Large intestine (tissue), 3 donors: ENCODE measurements around the gene ETV3L. TPM values are rescaled to one million over a fixed set of nuclear protein-coding genes. Genes with fewer than 3 reads are reported as not detected.
"Not testable (repeated sequence)": the region's sequence is repeated elsewhere in the genome, so short reads cannot be mapped to it uniquely, and the experiment has no call there.

Experiments
- DNase-seq, 2 donors: peaks; one replicate each; pipeline versions ENCODE4 v3.0.0 to v3.0.0-alpha.2; 2013
- H3K27ac ChIP-seq: one replicate; pipeline ENCODE4 v1.5.1; 2013; ENCODE audit warnings: low read length
- H3K27me3 ChIP-seq: 2 replicates; pipeline ENCODE4 v1.6.1; 2013; ENCODE audit warnings: low read length; ENCODE audit not compliant: control insufficient read depth, insufficient read depth
- H3K36me3 ChIP-seq: 2 replicates; pipeline ENCODE4 v1.6.1; 2013; ENCODE audit warnings: low read length; ENCODE audit not compliant: control insufficient read depth, insufficient read depth
- H3K4me1 ChIP-seq: one replicate; pipeline ENCODE4 v1.6.1; 2013; ENCODE audit warnings: low read length; ENCODE audit not compliant: control insufficient read depth, insufficient read depth
- H3K4me3 ChIP-seq: one replicate; pipeline ENCODE4 v1.5.1; 2013; ENCODE audit warnings: low read length
- H3K9me3 ChIP-seq: one replicate; pipeline ENCODE4 v1.6.1; 2013; ENCODE audit warnings: mild to moderate bottlenecking, low read depth, low read length, moderate library complexity; ENCODE audit not compliant: control insufficient read depth
- WGBS: methylation state at CpG from one replicate; pipeline ENCODE4 v1.1.5; 2013; ENCODE audit warnings: low lambda C conversion rate; ENCODE audit not compliant: insufficient coverage; 5-methylcytosine and 5-hydroxymethylcytosine counted together
- polyA plus RNA-seq: library from polyadenylated mRNA; unstranded; fragments of 120-200 nt; gene quantifications from one replicate; pipeline ENCODE4 v1.2.1, GENCODE V29; 2013

The ETV3L gene
- polyA plus RNA-seq, 1 donor: not detected

DNA sequence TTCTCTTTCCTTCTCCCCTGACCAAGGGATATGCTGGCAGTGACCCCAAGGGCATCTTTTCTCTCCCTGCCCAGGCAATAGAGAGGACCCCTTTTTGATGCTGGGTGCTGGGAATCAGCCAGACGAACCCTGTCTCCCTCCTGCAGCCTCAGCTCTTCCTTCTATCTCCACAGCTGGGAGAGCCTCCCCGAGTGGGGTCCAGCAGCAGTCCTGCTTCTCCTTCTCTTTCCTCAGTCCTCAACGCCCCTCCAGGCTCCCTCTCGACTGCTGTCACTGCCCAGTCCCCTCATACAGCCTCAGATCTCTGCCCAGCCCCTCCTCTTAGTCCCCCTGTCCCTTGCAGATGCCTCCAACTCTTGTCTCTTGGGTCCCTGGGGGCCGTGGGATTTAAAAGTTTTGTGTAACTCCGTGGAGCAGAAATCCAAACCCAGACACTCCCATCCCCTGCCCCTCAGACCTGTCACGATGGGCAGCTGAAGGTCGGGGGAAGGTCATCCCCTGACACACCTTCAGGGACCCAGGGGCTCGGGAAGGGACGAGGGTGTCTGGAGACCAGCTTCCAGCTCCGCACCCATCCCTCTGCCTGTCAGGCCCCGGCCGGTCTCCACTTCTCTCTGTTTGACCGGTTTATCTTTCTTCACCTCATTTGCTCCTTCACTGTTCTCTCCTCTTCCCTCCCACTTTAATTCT is 5.8 kb upstream of the ETV3L start:
- 51% methylated on average over 4 of the region's 14 CpGs for WGBS
- no peaks in the 10 kb centered on the region for H3K36me3 ChIP-seq
- no peak overlapping the region for H3K4me3 ChIP-seq
- H3K27me3 ChIP-seq: peaks cover 66% of the 10 kb centered on the region
- no peak for DNase-seq
- no peaks in the 10 kb centered on the region for H3K4me1 ChIP-seq
- H3K27ac ChIP-seq: no peak overlapping the region
- no peaks in the 10 kb centered on the region for H3K9me3 ChIP-seq

DNA sequence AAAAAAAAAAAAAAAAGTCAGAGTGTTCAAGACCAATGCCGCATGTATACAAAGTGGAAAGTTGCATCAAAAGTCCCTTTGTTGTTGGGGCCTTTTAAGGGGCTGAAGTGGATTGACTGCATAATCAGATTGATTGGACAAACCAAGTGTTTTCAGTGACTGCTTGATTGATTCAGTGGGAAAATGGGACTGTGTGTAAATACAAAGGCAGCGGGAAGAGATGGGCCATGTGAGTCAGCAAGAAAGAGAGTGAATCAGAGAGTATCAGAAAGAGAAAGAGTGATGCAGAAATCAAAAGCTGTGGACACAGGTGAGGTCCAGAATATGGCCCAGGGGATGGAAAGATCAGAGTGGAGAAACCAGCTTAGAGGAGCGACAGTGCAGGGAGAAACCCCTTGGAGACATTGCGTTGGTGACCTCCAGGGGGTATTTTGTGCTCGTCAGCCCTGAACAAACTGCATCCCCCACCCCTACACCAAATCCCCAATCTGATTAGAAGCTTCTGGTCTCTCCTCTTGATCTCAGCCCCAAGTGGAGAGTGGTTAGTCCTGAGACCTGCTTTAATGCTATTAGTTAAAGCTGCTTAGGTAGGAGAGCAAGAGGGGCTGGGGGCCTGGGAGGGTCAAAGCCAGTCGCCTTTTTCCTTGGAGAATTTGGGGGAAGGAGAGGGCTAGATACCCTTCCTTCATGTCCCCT is 5.1 kb upstream of the ETV3L start:
- H3K36me3 ChIP-seq: no peaks in the 10 kb centered on the region
- 33% methylated on average over 1 of the region's 6 CpGs for WGBS
- DNase-seq: no peak
- no peak overlapping the region for H3K27ac ChIP-seq
- H3K27me3 ChIP-seq: peaks cover 59% of the 10 kb centered on the region
- H3K4me3 ChIP-seq: no peak overlapping the region
- H3K9me3 ChIP-seq: no peaks in the 10 kb centered on the region
- H3K4me1 ChIP-seq: no peaks in the 10 kb centered on the region

DNA sequence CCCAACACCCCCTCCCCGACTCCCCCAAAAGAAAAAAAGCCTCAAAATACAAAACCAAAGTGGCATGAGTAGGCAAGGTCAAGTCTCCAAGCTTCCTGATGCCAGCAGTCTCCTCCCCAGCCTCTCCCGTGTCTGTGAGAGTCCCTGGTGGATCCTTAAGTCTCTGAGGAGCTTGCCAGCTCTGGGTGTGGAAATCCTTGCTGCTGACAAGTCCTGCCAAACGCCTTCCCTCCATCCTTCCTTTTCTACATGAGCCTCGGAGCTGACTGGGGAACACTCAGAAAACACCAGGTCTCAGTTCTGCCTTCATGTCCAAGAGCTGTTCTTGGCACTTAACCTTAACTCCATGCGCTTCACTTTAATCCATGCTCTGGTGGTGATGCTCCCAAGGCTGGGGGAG is 3.7 kb upstream of the ETV3L start:
- no peak overlapping the region for H3K27ac ChIP-seq
- DNase-seq: no peak
- H3K27me3 ChIP-seq: peaks cover 46% of the 10 kb centered on the region
- H3K4me1 ChIP-seq: no peaks in the 10 kb centered on the region
- no peak overlapping the region for H3K4me3 ChIP-seq
- H3K36me3 ChIP-seq: no peaks in the 10 kb centered on the region
- 100% methylated on average over 1 of the region's 5 CpGs for WGBS
- H3K9me3 ChIP-seq: no peaks in the 10 kb centered on the region

DNA sequence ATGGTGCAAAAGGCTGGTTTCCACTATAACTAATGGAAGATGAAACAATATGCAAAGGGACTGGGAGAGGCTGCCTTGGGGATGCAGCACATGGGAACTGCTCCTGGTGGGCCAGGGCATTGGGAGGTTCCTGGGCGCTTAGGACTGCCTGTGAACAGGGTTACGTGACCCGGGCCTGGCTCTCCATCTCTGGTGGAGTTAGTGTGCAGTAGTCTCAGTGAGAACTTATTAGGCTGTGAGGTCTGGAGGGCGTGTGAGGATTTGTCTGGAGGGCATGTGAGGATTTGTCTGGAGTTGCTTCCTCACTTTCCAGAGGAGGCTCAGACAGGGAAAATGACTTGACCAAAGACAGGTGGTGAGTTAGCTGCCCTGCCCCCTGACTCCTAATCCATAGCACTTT is 1.5 kb upstream of the ETV3L start:
- no peaks in the 10 kb centered on the region for H3K36me3 ChIP-seq
- no peak overlapping the region for H3K27ac ChIP-seq
- H3K4me3 ChIP-seq: no peak overlapping the region
- WGBS: no CpG with 5 or more reads among the region's 4 CpGs
- no peak for DNase-seq
- peaks cover 25% of the 10 kb centered on the region for H3K27me3 ChIP-seq
- no peaks in the 10 kb centered on the region for H3K4me1 ChIP-seq
- no peaks in the 10 kb centered on the region for H3K9me3 ChIP-seq

DNA sequence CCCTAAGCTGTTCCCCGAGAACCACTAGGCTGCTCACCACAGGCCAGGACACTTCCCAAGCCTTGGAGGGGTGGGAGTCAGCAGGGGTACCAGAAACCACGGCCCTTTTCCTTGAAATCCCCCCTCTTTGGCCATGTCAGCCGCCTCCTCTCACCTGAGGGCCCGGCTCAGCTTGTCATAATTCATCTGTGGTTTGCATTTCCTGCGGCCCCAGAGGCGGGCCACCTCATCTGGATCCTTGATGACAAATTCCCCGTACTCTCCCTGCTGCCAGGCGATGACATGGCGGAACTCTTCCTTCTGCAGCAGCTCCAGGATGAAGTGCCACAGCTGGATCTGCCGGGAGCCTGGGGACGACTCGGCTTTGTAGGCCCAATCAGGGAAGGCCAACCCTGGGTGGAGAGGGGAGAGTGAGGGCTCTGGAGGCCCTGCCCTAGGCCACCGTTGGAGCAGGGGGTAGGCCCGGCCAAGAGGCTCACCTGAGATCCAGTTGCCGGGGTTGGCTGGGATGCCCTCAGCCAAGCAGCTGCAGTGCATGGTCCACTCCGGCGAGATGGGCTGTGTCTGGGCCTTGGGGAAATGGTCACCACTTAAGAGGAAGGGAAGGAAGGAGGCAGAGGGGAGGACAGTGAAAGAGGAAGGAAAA is 498 bp downstream of the ETV3L start:
- not testable (repeated sequence) for H3K4me1 ChIP-seq, H3K27ac ChIP-seq, DNase-seq, H3K36me3 ChIP-seq, H3K4me3 ChIP-seq, H3K9me3 ChIP-seq, H3K27me3 ChIP-seq
- 100% methylated on average over 2 of the region's 17 CpGs for WGBS

DNA sequence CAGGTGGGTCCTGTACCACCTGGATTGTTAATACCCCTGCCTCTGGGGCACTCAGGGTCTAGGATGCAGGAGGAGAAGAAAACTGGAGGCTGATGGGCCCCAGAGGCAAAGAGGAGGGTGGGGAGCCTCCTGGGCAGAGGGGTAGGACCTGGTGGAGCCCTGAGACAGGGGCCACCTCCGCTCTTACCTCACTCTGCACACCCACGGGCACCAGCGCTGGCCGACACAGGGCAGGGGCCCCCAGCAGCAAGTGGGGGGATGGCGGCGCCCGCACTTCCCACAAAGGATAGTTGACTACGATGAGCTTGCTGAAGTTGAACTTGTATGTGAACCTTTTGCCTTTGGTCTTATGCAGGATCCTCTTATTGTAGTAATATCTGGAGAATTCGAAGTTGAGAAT is 1.1 kb downstream of the ETV3L start:
- no peaks in the 10 kb centered on the region for H3K36me3 ChIP-seq
- WGBS: no CpG with 5 or more reads among the region's 9 CpGs
- H3K27ac ChIP-seq: no peak overlapping the region
- no peak for DNase-seq
- no peaks in the 10 kb centered on the region for H3K4me1 ChIP-seq
- peaks cover 7% of the 10 kb centered on the region for H3K27me3 ChIP-seq
- H3K4me3 ChIP-seq: no peak overlapping the region
- H3K9me3 ChIP-seq: no peaks in the 10 kb centered on the region

DNA sequence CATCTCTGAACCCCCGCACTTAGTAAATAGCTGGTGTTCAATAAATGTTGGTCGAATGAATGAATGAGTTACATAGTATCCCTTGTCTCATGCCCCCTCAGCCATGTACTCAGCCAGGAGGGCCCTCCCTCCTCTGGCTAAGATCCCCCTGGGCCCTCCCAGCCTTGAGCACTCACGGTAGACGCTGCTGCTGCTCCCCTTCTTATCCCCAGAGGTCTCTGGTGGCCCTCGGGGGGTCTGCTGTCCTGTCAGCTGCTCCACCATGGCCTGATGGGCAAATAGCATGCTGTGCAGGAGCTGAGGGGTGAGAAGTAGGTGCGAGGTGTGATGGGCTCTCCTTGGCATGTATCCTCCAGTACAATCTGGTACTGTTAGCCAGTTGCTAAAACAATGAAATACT is 1.9 kb downstream of the ETV3L start:
- Histone ChIP-seq H3K4me1 (no peaks in the 10 kb centered on the region), H3K27ac (no peak overlapping the region), H3K9me3 (no peaks in the 10 kb centered on the region), H3K36me3 (no peaks in the 10 kb centered on the region), H3K4me3 (no peak overlapping the region), H3K27me3 (no peaks in the 10 kb centered on the region)
- DNase-seq: no peak
- WGBS: no CpG with 5 or more reads among the region's 6 CpGs

DNA sequence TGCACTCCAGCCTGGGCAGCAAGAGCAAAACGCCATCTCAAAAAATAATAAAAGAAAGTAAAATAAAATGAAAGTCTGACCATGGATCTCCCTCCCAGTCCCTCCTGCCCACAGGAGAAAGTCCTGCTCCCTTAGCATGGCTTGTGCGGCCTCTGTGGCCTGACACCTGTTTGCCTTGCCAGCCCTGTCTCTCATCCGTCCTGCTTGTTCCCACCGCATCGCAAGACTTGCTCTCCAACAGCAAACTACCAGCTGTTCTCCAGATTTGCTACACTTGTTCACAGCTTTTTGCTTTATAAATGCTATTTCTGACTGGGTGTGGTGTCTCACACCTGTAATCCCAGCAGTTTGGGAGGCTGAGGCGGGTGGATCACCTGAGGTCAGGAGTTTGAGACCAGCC is 2.7 kb downstream of the ETV3L start:
- Histone ChIP-seq H3K9me3 (no peaks in the 10 kb centered on the region), H3K27ac (no peak overlapping the region), H3K27me3 (no peaks in the 10 kb centered on the region), H3K36me3 (no peaks in the 10 kb centered on the region), H3K4me3 (no peak overlapping the region), H3K4me1 (no peaks in the 10 kb centered on the region)
- DNase-seq: no peak
- WGBS: no CpG with 5 or more reads among the region's 6 CpGs

DNA sequence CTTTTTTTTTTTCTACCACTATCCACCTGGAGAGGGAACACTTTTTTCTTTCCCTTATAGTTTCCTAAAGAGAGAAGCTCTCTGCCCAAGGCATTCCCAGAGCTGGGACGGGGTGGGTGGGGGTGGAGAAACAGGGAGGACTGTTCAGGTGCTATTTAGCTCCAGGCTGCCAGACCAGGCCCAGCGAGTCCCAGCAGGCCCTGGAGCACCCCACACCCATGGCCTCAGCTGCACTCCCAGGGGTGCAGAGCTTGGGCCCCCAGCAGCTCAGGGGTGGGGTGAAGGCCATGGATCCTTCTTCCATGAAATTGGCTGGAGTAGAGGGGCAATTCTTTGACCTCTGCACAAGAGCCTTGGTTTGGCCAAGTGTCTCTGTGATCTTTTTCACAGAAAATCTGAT is 4.1 kb downstream of the ETV3L start:
- Histone ChIP-seq H3K27ac (no peak overlapping the region), H3K9me3 (no peaks in the 10 kb centered on the region), H3K4me1 (no peaks in the 10 kb centered on the region), H3K4me3 (no peak overlapping the region), H3K36me3 (no peaks in the 10 kb centered on the region), H3K27me3 (no peaks in the 10 kb centered on the region)
- DNase-seq: no peak
- no CpG with 5 or more reads among the region's 2 CpGs for WGBS

DNA sequence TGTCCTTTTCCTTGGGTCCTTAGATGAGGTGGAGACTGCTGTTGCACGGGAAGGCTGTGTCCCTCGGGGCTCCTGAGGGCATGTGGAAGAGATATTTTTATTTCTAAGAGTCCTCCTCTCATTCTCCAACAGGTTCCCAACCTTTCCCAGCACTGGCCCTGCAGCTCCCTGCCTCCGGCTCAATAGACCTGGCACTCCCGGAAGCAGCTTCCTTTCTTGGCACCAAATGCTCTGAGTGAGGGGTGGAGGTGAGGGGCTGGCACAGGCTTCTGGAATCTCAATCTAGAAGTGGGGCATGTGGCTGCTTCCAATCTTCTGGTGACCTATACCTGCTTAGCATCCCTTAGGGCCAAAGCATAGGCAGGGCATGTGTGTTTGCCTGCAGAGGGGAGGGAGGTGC is 4.5 kb downstream of the ETV3L start:
- no peaks in the 10 kb centered on the region for H3K27me3 ChIP-seq
- no peaks in the 10 kb centered on the region for H3K9me3 ChIP-seq
- H3K4me3 ChIP-seq: no peak overlapping the region
- DNase-seq: no peak
- no peaks in the 10 kb centered on the region for H3K36me3 ChIP-seq
- no CpG with 5 or more reads among the region's 4 CpGs for WGBS
- no peak overlapping the region for H3K27ac ChIP-seq
- no peaks in the 10 kb centered on the region for H3K4me1 ChIP-seq
